ENCODE measurements around the gene XRCC1.
"Not testable (repeated sequence)": the region's sequence is repeated elsewhere in the genome, so short reads cannot be mapped to it uniquely, and the experiment has no call there.

The XRCC1 gene

DNA sequence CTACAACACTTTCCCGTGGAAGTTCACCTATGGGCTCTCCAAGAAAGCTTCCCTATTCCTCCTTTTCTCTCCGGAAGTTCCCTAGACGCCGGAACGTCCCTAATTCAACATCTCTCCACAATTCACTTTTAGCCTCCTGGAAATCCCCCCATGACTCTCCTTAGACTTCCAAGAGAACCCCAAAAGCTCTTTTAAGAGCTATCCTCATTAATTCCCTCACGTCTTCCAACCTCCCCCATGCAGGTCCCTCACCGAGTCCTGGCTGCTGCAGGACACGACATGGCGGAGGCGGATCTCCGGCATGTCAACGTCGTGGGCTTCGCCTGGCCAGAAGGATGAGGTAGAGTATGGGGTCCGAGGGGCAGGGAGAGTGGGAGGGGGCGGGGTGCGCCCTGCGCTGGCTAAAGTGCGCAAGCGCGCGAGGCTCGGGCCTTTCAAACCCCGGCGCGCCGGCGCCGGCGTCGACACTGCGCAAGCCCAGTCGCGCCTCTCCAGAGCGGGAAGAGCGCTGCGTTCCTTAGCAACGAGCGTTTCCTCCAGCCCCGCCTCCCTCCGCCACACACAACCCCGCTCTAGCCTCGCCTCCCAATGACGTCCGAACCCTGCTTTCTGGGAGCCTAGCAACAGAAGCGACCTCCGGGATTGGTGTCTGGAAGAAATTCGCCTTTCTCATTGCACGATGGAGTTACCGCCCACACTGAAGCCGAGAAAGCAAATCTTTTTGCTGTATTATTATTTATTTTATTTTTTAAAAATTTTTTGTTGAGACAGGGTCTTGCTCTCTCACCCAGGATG is at the start of gene XRCC1, which contains the start of gene PINLYP:
TSS of gene XRCC1 (minus strand) at position 372 of the 795 bp plus-strand sequence. CDS start at position 303, 69 bp downstream.
TSS of gene PINLYP (plus strand) at position 646 of the 795 bp plus-strand sequence. CDS start 1,391 bp downstream, outside the sequence.
- DNase-seq: peak; percentile 98

GRCh38 chr19:43624933-43625332 is 49.6 kb upstream of the XRCC1 start:
- peak; percentile 89 for DNase-seq

DNA sequence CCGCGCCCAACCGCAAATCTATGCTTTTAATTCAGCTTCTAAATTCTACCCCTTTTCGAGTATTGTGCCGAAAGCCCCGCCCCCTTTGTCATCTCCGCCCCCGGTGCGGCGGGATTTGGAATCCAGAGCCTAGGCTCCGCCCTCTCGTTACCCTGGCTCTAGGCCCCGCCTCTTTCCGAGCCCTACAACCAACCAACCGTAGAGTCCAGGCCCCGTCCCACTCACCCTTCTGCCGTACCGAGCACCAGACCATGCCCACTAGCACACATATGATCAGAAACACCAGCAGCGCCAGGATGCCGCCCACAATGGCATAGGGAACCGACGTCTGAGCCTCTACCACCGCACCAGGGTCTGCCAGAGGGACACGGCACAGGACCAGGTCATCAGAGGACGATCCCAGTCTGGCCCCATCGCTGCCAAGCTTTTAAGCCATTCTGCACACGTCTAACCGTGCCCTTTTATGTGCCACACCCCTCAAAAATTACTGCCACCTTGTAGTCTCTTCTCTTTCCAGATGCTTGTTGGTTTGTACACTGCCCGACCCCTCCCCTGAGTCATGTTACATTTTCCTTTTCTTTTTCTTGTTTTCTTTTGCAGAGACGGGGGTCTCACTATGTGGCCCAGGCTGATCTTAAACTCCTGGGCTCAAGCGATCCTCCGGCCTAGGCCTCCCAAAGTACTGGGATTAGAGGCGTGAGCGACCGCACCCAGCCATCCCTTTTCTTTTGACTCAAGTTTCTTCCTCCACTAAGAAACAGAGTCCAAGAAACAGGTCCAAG is 48.8 kb upstream of the XRCC1 start:
- no peak for DNase-seq

GRCh38 chr19:43622956-43623355 is 47.6 kb upstream of the XRCC1 start:
- DNase-seq: no peak

- DNase-seq: no peak
Measured at GRCh38 chr19:43622070-43622469, 46.7 kb upstream of the XRCC1 start.

- DNase-seq: peak; percentile 88
Measured at GRCh38 chr19:43620061-43621001, 45.0 kb upstream of the XRCC1 start.

- peak; percentile 91 for DNase-seq
Measured at GRCh38 chr19:43619262-43620060, 44.1 kb upstream of the XRCC1 start, which contains the start of gene ZNF428. Gene ZNF428 (minus strand): TSS chr19:43619629. CDS start chr19:43614304, 5,325 bp downstream.

DNA sequence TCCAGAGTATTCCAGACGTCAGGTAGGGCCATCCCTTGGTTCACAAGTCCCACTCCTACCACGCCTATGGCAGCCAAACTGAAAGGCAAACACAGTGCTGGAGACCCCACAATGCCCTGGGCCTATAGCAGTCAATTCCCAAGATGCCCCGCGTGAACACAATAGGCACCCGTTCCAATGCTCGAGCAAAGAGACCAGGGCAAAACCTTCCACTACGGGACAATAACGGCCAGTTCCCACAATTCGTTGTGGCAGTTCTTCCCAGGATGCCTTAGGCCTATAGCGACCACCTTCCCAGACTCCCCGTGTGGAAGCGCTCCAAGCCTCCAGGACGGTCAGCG is 43.6 kb upstream of the XRCC1 start:
- DNase-seq: peak; percentile 43

DNA sequence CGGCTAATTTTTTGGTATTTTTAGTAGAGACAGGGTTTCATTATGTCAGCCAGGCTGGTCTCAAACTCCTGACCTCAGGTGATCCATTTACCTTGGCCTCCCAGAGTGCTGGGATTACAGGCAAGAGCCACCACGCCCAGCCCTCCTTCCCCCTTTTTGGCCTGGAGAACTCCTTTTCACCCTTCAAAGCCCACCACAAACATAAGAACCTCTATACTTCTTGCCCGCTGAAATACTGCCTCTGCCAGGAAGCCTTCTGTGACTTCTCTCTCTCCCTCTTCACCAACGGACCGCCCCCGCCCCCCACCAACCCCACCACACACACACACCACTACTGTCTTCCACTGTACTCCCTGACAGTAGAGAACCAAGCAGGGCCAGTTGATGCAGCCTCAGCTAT is 41.6 kb upstream of the XRCC1 start:
- no peak for DNase-seq

DNA sequence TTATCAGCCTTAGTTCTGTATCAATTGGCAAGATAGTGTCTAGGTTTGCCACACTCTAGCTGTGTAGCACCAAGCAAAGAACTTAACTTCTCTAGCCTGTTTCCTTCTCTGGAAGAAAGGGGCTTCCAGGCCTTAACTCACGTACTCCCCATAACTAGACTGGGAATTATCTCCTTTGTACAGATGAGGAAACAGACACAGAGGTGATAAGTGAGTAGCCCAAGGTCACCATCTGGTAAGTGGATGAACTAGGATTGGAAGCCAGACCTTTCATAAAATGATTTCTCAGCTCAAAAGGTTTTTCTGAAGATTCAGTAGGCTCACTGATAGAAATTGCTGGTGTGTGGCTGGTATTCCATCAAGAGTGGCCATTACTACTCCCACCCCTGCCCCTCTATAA is 41.0 kb upstream of the XRCC1 start:
- DNase-seq: no peak

GRCh38 chr19:43612374-43612773 is 37.0 kb upstream of the XRCC1 start:
- DNase-seq: no peak

- no peak for DNase-seq
Measured at GRCh38 chr19:43611788-43612187, 36.5 kb upstream of the XRCC1 start, which contains the start of gene SRRM5. Gene SRRM5 (plus strand): TSS chr19:43612088. CDS start chr19:43612122, 34 bp downstream.

DNA sequence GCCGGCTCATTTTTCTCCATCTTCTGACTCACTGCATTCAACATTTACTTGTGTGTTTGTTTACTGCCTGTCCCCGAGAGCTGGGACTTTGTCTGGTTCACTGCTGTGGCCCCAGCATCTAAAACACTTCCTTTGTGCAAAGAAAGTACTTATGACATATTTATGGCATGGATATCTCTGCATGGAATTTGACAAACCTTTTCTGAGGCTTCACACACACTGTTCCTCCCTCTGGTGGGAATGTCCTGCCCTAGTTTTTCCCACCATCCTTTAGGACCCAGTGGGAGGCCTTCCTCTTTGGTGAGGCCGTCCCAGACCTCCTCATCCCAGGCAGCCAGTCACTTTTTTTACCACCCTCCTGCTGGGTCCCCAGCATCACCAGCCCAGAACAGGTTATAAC is 35.2 kb upstream of the XRCC1 start:
- DNase-seq: no peak

DNA sequence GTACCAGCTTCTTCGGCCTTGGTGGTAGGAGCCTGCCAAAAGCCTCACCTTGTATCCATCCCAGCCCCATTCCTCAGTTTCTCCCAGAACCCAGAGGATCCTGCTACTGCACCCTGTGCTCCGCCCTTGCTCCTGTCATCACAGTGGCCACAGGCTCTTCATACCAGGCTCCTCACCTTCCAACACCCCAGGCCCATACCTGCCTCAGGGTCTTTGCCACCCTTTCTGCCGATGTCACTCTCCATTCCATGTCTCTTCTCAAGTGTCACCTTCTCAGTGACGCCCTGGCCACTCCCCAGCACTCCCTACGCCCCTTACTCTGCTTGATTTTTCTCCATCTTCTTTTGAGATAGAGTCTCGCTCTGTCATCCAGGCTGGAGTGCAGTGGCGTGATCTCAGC is 34.5 kb upstream of the XRCC1 start:
- no peak for DNase-seq

GRCh38 chr19:43607238-43608205 is 32.2 kb upstream of the XRCC1 start:
- DNase-seq: no peak

GRCh38 chr19:43606569-43607229 is 31.4 kb upstream of the XRCC1 start:
- DNase-seq: no peak

DNA sequence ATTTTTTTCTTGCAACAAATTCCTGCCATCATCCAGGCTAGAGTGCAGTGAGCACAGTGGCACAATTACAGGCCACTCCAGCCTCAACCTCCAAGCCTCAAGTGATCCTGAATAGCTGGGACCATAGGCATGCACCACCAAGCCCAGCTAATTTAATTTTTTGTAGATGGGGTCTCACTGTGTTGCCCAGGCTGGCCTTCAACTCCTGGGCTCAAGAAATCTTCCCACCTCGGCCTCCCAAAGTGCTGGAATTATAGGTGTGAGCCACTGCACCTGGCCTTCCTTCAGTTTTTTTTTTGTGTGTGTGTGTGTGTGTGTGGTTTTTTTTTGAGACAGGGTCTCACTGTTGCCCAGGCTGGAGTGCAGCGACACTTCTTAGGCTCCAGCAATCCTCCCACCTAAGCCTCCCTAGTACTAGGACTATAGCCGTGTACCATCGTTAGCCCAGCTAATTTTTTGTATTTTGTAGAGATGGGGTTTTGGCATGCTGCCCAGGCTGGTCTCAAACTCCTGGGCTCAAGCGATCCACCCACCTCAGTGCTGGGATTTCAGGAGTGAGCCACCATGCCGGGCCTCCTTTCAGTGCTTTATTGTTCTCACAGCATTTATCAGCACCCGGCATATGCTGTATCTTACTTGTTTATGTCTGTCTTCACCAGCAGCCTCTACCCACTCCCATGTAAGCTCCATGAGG is 30.7 kb upstream of the XRCC1 start:
- no peak for DNase-seq

- DNase-seq: not testable (repeated sequence)
Measured at GRCh38 chr19:43600326-43600725, 25.0 kb upstream of the XRCC1 start.

GRCh38 chr19:43599635-43600295 is 24.4 kb upstream of the XRCC1 start:
- DNase-seq: no peak

Measured in CD4-positive, alpha-beta T cell treated with Interleukin-21 for 1 hour (primary cell).